Brain microvascular endothelial cell (primary cell): ENCODE data around the gene PGAM1.
"Not testable (repeated sequence)": the region's sequence is repeated elsewhere in the genome, so short reads cannot be mapped to it uniquely, and the experiment has no call there.

Experiments used
- DNase-seq: peaks from one replicate; pipeline ENCODE4 v3.0.0-alpha.2; 2020
- H3K27ac ChIP-seq: fragments of 250-450 bp; sonication (Bioruptor Pico); 2 replicates; pipeline ENCODE4 v1.5.1; 2020; ENCODE audit warnings: mild to moderate bottlenecking, moderate library complexity
- H3K27me3 ChIP-seq: fragments of 250-450 bp; sonication (Bioruptor Pico); replicated peaks from 2 replicates; pipeline ENCODE4 v1.5.1; 2020; ENCODE audit warnings: mild to moderate bottlenecking
- H3K36me3 ChIP-seq: fragments of 250-450 bp; sonication (Bioruptor Pico); replicated peaks from 2 replicates; pipeline ENCODE4 v1.5.1; 2020; ENCODE audit warnings: mild to moderate bottlenecking
- H3K4me3 ChIP-seq: 2 replicates; pipeline ENCODE4 v1.5.1; 2011; ENCODE audit warnings: low read depth, mild to moderate bottlenecking, control low read depth, low read length, moderate library complexity
- CTCF ChIP-seq: IDR thresholded peaks from 2 replicates; pipeline ENCODE4 v1.5.1; 2011; ENCODE audit warnings: low read depth, mild to moderate bottlenecking, moderate library complexity, low read length, control low read depth, inconsistent platforms; ENCODE audit errors: missing control alignments
- in situ Hi-C: cut with HindIII; loops from 2 replicates; pipeline ENCODE4 v1.10.0; 2017; ENCODE audit warnings: low sequenced_read_pairs, low pct_ligation_motif_present

Gene PGAM1

GRCh38 chr10:97474918-97475317 is 48.9 kb downstream of the PGAM1 start:
- TF ChIP-seq CTCF, result no peak
- no peaks in the 10 kb centered on the region for H3K27me3 ChIP-seq
- no peak overlapping the region for H3K4me3 ChIP-seq
- no peak for DNase-seq
- peaks cover 74% of the 10 kb centered on the region for H3K36me3 ChIP-seq
- in situ Hi-C loops, result no loop called here
- H3K27ac ChIP-seq, result no peak overlapping the region

- no peak for TF ChIP-seq CTCF
- peak; percentile 40 for DNase-seq
- in situ Hi-C loops, result no loop called here
- Histone ChIP-seq H3K27ac (no peak overlapping the region), H3K27me3 (no peaks in the 10 kb centered on the region), H3K4me3 (no peak overlapping the region), H3K36me3 (peaks cover 76% of the 10 kb centered on the region)
These were observed 50.1 kb downstream of the PGAM1 start for GRCh38 chr10:97475936-97476594.

GRCh38 chr10:97479410-97479809 is 53.4 kb downstream of the PGAM1 start:
- H3K27ac ChIP-seq, H3K4me3 ChIP-seq, H3K27me3 ChIP-seq, DNase-seq, in situ Hi-C loops: not testable (repeated sequence)
- peaks cover 63% of the 10 kb centered on the region for H3K36me3 ChIP-seq

- H3K36me3 ChIP-seq, result peaks cover 61% of the 10 kb centered on the region
- H3K27ac ChIP-seq, result no peak overlapping the region
- no peak for TF ChIP-seq CTCF
- no peaks in the 10 kb centered on the region for H3K27me3 ChIP-seq
- H3K4me3 ChIP-seq, result no peak overlapping the region
- in situ Hi-C loops, result no loop called here
- DNase-seq, result no peak
These were observed 53.9 kb downstream of the PGAM1 start for GRCh38 chr10:97479939-97480338.

- no peak for DNase-seq
- Histone ChIP-seq H3K4me3 (no peak overlapping the region), H3K27ac (no peak overlapping the region), H3K27me3 (no peaks in the 10 kb centered on the region), H3K36me3 (peaks cover 58% of the 10 kb centered on the region)
- no peak for TF ChIP-seq CTCF
- in situ Hi-C loops, result no loop called here
These were observed 55.1 kb downstream of the PGAM1 start for GRCh38 chr10:97481071-97481470.

GRCh38 chr10:97482381-97482780 is 56.4 kb downstream of the PGAM1 start:
- no peak for TF ChIP-seq CTCF
- DNase-seq, result no peak
- in situ Hi-C loops, result no loop called here

More at GRCh38 chr10:97482381-97482780, 56.4 kb downstream of the PGAM1 start:
- Histone ChIP-seq H3K27me3 (no peaks in the 10 kb centered on the region), H3K27ac (no peak overlapping the region), H3K4me3 (no peak overlapping the region), H3K36me3 (peaks cover 46% of the 10 kb centered on the region)
